HT1080 (cell line): ENCODE data around the gene POLR3B. TPM values are rescaled to one million over a fixed set of nuclear protein-coding genes. Genes with fewer than 3 reads are reported as not detected.

ENCODE experiments used
- DNase-seq: peaks from one replicate; pipeline ENCODE4 v3.0.0-alpha.2; 2015; ENCODE audit warnings: low read depth
- total RNA-seq: library from RNA; depleted of rRNA; stranded (reverse); fragments of >200 nt; shearing (Covaris generic); gene quantifications from 2 replicates; pipeline ENCODE4 v1.2.3, GENCODE V29; 2014; rRNA removed

Gene POLR3B
- total RNA-seq, 1 experiment from 2014 or later, result 18.8 TPM

- no peak for DNase-seq
Measured at GRCh38 chr12:106541201-106541600, 183.7 kb downstream of the POLR3B start.

- DNase-seq, result no peak
Measured at GRCh38 chr12:106551410-106551809, 193.9 kb downstream of the POLR3B start.

- no peak for DNase-seq
Measured at GRCh38 chr12:106552228-106552627, 194.7 kb downstream of the POLR3B start.

Other genes starting within 250 kb of the POLR3B start
- 7.5 and 10.7 TPM in 2 replicates for gene NUAK1, start 218.8 kb upstream of the POLR3B start, total RNA-seq
- 66.0 and 83.0 TPM in 2 replicates for gene CKAP4, start 109.7 kb upstream of the POLR3B start, total RNA-seq
- 1.7 and 2.0 TPM in 2 replicates for gene TCP11L2, start 55.0 kb upstream of the POLR3B start, total RNA-seq
- not detected in 2 replicates for gene RFX4, start 225.3 kb downstream of the POLR3B start, total RNA-seq